Measurements from ENCODE around the gene CCDC68. TPM values are rescaled to one million over a fixed set of nuclear protein-coding genes. Genes with fewer than 3 reads are reported as not detected.

The CCDC68 gene
- 10 to 100 TPM; 72.6 to 99.7 (median 84.7) TPM for total RNA-seq

GRCh38 chr18:54958704-54959625 lies at the start of gene CCDC68:
Gene CCDC68, minus strand, starts transcription at chr18:54959461. Its CDS starts 16,670 bp downstream, at chr18:54942791.
- H3K4me1 ChIP-seq, result peaks cover 0 to 5% (median 0%) of the 10 kb centered on the region in 4 donors

GRCh38 chr18:55007602-55008001 lies 48.3 kb upstream of the CCDC68 start:
- no peaks in the 10 kb centered on the region for H3K36me3 ChIP-seq
- no peaks in the 10 kb centered on the region for H3K27me3 ChIP-seq
- H3K27ac ChIP-seq, result no peak overlapping the region
- H3K4me3 ChIP-seq, result no peak overlapping the region
- H3K9me3 ChIP-seq, result no peaks in the 10 kb centered on the region
- DNase-seq, result no peak
- H3K4me1 ChIP-seq, result no peaks in the 10 kb centered on the region
- TF ChIP-seq CTCF (IDR thresholded peaks at IDR 0.05), result no peak

More at GRCh38 chr18:54958704-54959625, at the start of gene CCDC68:
- peak; percentile 88 to 95 for TF ChIP-seq POLR2A (IDR thresholded peaks at IDR 0.05)
- TF ChIP-seq CTCF (IDR thresholded peaks at IDR 0.05), result no peak
- Histone ChIP-seq H3K27me3 (no peaks in the 10 kb centered on the region), H3K4me3 (peak within 1 kb of the TSS; percentile 38 to 76 (median 59)), H3K9me3 (no peaks in the 10 kb centered on the region), H3K27ac (peak within 1 kb of the TSS; percentile 47 to 89 (median 86)), H3K36me3 (no peaks in the 10 kb centered on the region)
- peak in 2 of 3 donors; percentile 84 to 93 for DNase-seq

GRCh38 chr18:55003695-55004094 lies 44.4 kb upstream of the CCDC68 start:
- Histone ChIP-seq H3K9me3 (no peaks in the 10 kb centered on the region), H3K4me1 (no peaks in the 10 kb centered on the region), H3K36me3 (no peaks in the 10 kb centered on the region), H3K4me3 (no peak overlapping the region), H3K27me3 (no peaks in the 10 kb centered on the region), H3K27ac (no peak overlapping the region)
- no peak for TF ChIP-seq POLR2A (IDR thresholded peaks at IDR 0.05)
- TF ChIP-seq CTCF (IDR thresholded peaks at IDR 0.05), result no peak
- no peak for DNase-seq

GRCh38 chr18:55002261-55002660 lies 43.0 kb upstream of the CCDC68 start:
- no peaks in the 10 kb centered on the region for H3K27me3 ChIP-seq
- TF ChIP-seq CTCF (IDR thresholded peaks at IDR 0.05) (no peak), POLR2A (IDR thresholded peaks at IDR 0.05) (no peak)
- no peaks in the 10 kb centered on the region for H3K9me3 ChIP-seq
- no peak for DNase-seq
- H3K4me1 ChIP-seq, result no peaks in the 10 kb centered on the region
- H3K4me3 ChIP-seq, result no peak overlapping the region
- no peak overlapping the region for H3K27ac ChIP-seq
- no peaks in the 10 kb centered on the region for H3K36me3 ChIP-seq

GRCh38 chr18:55001394-55002024 lies 42.2 kb upstream of the CCDC68 start:
- Histone ChIP-seq H3K4me3 (no peak overlapping the region), H3K9me3 (no peaks in the 10 kb centered on the region), H3K27ac (no peak overlapping the region), H3K27me3 (no peaks in the 10 kb centered on the region), H3K36me3 (no peaks in the 10 kb centered on the region), H3K4me1 (no peaks in the 10 kb centered on the region)
- DNase-seq, result no peak
- TF ChIP-seq POLR2A (IDR thresholded peaks at IDR 0.05), result no peak
- no peak for TF ChIP-seq CTCF (IDR thresholded peaks at IDR 0.05)

All from Peyer's patch (tissue), 4 donors.